B cell (primary cell): ENCODE measurements around the gene CNR2.
"Not testable (repeated sequence)": the region's sequence is repeated elsewhere in the genome, so short reads cannot be mapped to it uniquely, and the experiment has no call there.

Experiments
- EZH2 ChIP-seq: IDR thresholded peaks from 2 replicates; pipeline ENCODE4 v1.6.1; 2012; ENCODE audit warnings: borderline replicate concordance, low read depth, mild to moderate bottlenecking, moderate library complexity, low read length; ENCODE audit not compliant: insufficient read depth, poor library complexity, severe bottlenecking
- TF ChIP-seq, protein P1 (sequence below): fragments of 200-600 bp; IDR thresholded peaks from one replicate; pipeline ENCODE4 v1.8.0; 2022; ENCODE audit warnings: antibody characterized with exemption, mild to moderate bottlenecking

DNA sequence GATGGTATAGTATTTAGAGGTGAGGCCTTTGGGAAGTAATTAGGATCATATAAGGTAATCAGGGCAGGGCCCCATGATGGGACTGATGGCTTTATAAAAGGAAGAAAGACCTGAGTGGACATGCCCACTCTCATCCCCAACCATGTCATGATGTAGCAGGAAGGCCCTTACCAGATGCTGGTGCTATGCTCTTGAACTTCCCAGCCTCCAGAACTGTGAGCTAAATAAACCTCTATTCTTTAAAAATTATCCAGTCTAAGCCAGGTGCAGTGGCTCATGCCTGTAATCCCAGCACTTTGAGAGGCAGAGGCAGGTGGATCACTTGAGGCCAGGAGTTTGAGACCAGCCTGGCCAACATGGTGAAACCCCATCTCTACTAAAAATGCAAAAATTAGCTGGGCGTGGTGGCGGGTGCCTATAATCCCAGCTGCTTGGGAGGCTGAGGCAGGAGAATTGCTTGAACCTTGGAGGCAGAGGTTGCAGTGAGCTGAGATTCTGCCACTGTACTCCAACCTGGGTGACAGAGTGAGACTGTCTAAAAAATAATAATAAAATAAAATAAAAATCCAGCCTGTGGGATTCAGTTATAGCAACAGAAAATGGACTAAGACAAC is 65.6 kb downstream of the CNR2 start:
- TF ChIP-seq, protein P1, sequence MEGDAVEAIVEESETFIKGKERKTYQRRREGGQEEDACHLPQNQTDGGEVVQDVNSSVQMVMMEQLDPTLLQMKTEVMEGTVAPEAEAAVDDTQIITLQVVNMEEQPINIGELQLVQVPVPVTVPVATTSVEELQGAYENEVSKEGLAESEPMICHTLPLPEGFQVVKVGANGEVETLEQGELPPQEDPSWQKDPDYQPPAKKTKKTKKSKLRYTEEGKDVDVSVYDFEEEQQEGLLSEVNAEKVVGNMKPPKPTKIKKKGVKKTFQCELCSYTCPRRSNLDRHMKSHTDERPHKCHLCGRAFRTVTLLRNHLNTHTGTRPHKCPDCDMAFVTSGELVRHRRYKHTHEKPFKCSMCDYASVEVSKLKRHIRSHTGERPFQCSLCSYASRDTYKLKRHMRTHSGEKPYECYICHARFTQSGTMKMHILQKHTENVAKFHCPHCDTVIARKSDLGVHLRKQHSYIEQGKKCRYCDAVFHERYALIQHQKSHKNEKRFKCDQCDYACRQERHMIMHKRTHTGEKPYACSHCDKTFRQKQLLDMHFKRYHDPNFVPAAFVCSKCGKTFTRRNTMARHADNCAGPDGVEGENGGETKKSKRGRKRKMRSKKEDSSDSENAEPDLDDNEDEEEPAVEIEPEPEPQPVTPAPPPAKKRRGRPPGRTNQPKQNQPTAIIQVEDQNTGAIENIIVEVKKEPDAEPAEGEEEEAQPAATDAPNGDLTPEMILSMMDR = not testable (repeated sequence)
- TF ChIP-seq EZH2 = not testable (repeated sequence)
